ENCODE results near the gene NAT9. TPM values are rescaled to one million over a fixed set of nuclear protein-coding genes. Genes with fewer than 3 reads are reported as not detected.

NAT9 gene
- total RNA-seq, 1 experiment from 2014 or later: 63.5 TPM

DNA sequence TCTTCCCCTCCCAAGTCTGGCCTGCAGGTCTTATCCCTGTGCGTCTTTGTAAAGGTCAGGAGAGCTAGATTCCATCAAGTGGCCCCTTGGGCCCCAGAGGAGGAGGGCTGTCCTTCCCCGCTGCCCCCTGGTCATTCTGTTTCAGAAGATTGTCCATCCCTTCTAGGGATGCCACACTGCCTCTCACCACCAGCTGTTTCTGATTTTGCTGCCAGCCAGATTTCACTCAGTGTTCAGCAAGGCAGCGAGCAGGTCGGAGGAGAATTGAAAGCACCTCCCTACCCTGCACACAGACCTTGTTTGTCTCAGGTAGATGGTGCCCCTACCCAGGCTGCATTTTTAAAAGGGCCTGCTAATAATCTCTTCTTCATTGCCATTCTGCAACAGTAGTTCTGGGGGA is 21.7 kb upstream of the NAT9 start:
- H3K27me3 Mint-ChIP-seq (ENCODE audit: low read depth): no peaks in the 10 kb centered on the region
- H2BK12ac ChIP-seq (ENCODE audit: insufficient read length, low read depth, low read length): no peak overlapping the region
- no peak overlapping the region for H3K9ac ChIP-seq (ENCODE audit: extremely low read depth, insufficient read length, low read length)

More for the DNA sequence above, 21.7 kb upstream of the NAT9 start:
- no peak overlapping the region for H3K23ac ChIP-seq (ENCODE audit: insufficient read length, low read depth, low read length)
- H3T11ph ChIP-seq (ENCODE audit: low read length): no peak overlapping the region
- no peaks in the 10 kb centered on the region for H4K20me1 ChIP-seq (ENCODE audit: control insufficient read depth, insufficient read depth, insufficient read length)
- H2AK5ac ChIP-seq (ENCODE audit: insufficient read length, low read length): no peak overlapping the region
- no peaks in the 10 kb centered on the region for H3K23me2 ChIP-seq (ENCODE audit: insufficient read length, low read depth, low read length, poor library complexity, severe bottlenecking)
- DNase-seq: no peak
- H3K9me3 Mint-ChIP-seq: no peaks in the 10 kb centered on the region
- H4K5ac ChIP-seq (ENCODE audit: insufficient read length, low read depth, low read length): no peak overlapping the region
- H2AFZ ChIP-seq (ENCODE audit: low read length): no peak overlapping the region
- no peak overlapping the region for H2BK15ac ChIP-seq (ENCODE audit: low read depth, low read length)
- H3K4me1 Mint-ChIP-seq: no peaks in the 10 kb centered on the region
- H3K4ac ChIP-seq (ENCODE audit: low read depth, low read length): no peak overlapping the region
- H4K91ac ChIP-seq (ENCODE audit: insufficient read length, low read depth, low read length): no peak overlapping the region
- H3K27me3 ChIP-seq (ENCODE audit: insufficient read depth, low read length): no peaks in the 10 kb centered on the region
- no peaks in the 10 kb centered on the region for H3K4me1 ChIP-seq (ENCODE audit: insufficient read depth, low read length)
- no peak overlapping the region for H3K4me2 ChIP-seq (ENCODE audit: insufficient read depth, insufficient read length, low read length)
- no peak for TF ChIP-seq CTCF (conservative IDR thresholded peaks at IDR 0.05)
- no peak overlapping the region for H3K18ac ChIP-seq (ENCODE audit: insufficient read length, low read depth, low read length)
- H3K27ac Mint-ChIP-seq: no peak overlapping the region
- H3K56ac ChIP-seq (ENCODE audit: insufficient read length, low read depth, low read length): no peak overlapping the region
- H3K79me1 ChIP-seq (ENCODE audit: insufficient read depth, low read depth, low read length, poor library complexity, severe bottlenecking): no peaks in the 10 kb centered on the region
- H3K4me3 Mint-ChIP-seq: no peak overlapping the region
- H2BK120ac ChIP-seq (ENCODE audit: low read depth, low read length, poor library complexity, severe bottlenecking): no peak overlapping the region
- H3K9me3 ChIP-seq (ENCODE audit: control insufficient read depth, low read depth, low read length): no peaks in the 10 kb centered on the region
- H3K27ac ChIP-seq (ENCODE audit: insufficient read length, low read depth, low read length): no peak overlapping the region
- H3K79me2 ChIP-seq (ENCODE audit: insufficient read depth, low read length): no peaks in the 10 kb centered on the region
- no peak overlapping the region for H2BK20ac ChIP-seq (ENCODE audit: low read depth, low read length, poor library complexity, severe bottlenecking)
- no peak overlapping the region for H3K14ac ChIP-seq (ENCODE audit: insufficient read depth, low read length)
- no peak overlapping the region for H2BK5ac ChIP-seq (ENCODE audit: insufficient read length, low read length)
- no CpG with 5 or more reads among the region's 4 CpGs for WGBS (ENCODE audit: extremely low coverage, insufficient read length, low lambda C conversion rate)
- peaks cover 12 to 54% (median 44%) of the 10 kb centered on the region in 3 experiments; a peak in 6 of 7 replicates for H3K36me3 Mint-ChIP-seq (ENCODE audit: insufficient read depth in 1 of 3, low read depth in 3 of 3)
- no peak overlapping the region for H4K8ac ChIP-seq (replicated peaks; ENCODE audit: insufficient read length, low read depth, low read length)
